ENCODE results near the gene TSHR.

The TSHR gene

GRCh38 chr14:81067156-81067555 is 111.7 kb downstream of the TSHR start:
- H3K4me3 ChIP-seq (ENCODE audit: low read length): no peak overlapping the region
- TF ChIP-seq CTCF (conservative IDR thresholded peaks at IDR 0.05; ENCODE audit: low read length): no peak
- no peak for DNase-seq (ENCODE audit: low read depth)

- no peak overlapping the region for H3K4me3 ChIP-seq (ENCODE audit: low read length)
- DNase-seq (ENCODE audit: low read depth): no peak
- TF ChIP-seq CTCF (conservative IDR thresholded peaks at IDR 0.05; ENCODE audit: low read length): no peak
These were observed 112.9 kb downstream of the TSHR start for GRCh38 chr14:81068176-81068782.

GRCh38 chr14:81070511-81070910 is 115.1 kb downstream of the TSHR start:
- no peak for TF ChIP-seq CTCF (conservative IDR thresholded peaks at IDR 0.05; ENCODE audit: low read length)
- DNase-seq (ENCODE audit: low read depth): no peak
- H3K4me3 ChIP-seq (ENCODE audit: low read length): no peak overlapping the region

GRCh38 chr14:81085596-81085995 is 130.2 kb downstream of the TSHR start:
- no peak overlapping the region for H3K4me3 ChIP-seq (ENCODE audit: low read length)
- no peak for DNase-seq (ENCODE audit: low read depth)
- TF ChIP-seq CTCF (conservative IDR thresholded peaks at IDR 0.05; ENCODE audit: low read length): no peak

- DNase-seq (ENCODE audit: low read depth): no peak
- TF ChIP-seq CTCF (conservative IDR thresholded peaks at IDR 0.05; ENCODE audit: low read length): no peak
- H3K4me3 ChIP-seq (ENCODE audit: low read length): no peak overlapping the region
These were observed 131.8 kb downstream of the TSHR start for GRCh38 chr14:81087230-81087629.

- no peak overlapping the region for H3K4me3 ChIP-seq (ENCODE audit: low read length)
- no peak for DNase-seq (ENCODE audit: low read depth)
- TF ChIP-seq CTCF (conservative IDR thresholded peaks at IDR 0.05; ENCODE audit: low read length): no peak
These were observed 135.7 kb downstream of the TSHR start for GRCh38 chr14:81091139-81091538.

GRCh38 chr14:81091660-81092059 is 136.2 kb downstream of the TSHR start:
- no peak for DNase-seq (ENCODE audit: low read depth)
- no peak for TF ChIP-seq CTCF (conservative IDR thresholded peaks at IDR 0.05; ENCODE audit: low read length)
- no peak overlapping the region for H3K4me3 ChIP-seq (ENCODE audit: low read length)

All from AG10803 (cell line).